PC-9 (cell line): Measurements from ENCODE around the gene TMEM200C.

ENCODE experiments used
- CTCF ChIP-seq: fragments of 200-600 bp; sonication (generic); conservative IDR thresholded peaks from 2 replicates; pipeline ENCODE4 v1.6.1; 2017; ENCODE audit warnings: mixed run types, antibody characterized with exemption, mild to moderate bottlenecking, moderate library complexity
- EZH2 ChIP-seq: fragments of 200-600 bp; sonication (generic); IDR thresholded peaks from 2 replicates; pipeline ENCODE4 v1.8.0; 2017; ENCODE audit warnings: antibody characterized with exemption, low read depth

DNA sequence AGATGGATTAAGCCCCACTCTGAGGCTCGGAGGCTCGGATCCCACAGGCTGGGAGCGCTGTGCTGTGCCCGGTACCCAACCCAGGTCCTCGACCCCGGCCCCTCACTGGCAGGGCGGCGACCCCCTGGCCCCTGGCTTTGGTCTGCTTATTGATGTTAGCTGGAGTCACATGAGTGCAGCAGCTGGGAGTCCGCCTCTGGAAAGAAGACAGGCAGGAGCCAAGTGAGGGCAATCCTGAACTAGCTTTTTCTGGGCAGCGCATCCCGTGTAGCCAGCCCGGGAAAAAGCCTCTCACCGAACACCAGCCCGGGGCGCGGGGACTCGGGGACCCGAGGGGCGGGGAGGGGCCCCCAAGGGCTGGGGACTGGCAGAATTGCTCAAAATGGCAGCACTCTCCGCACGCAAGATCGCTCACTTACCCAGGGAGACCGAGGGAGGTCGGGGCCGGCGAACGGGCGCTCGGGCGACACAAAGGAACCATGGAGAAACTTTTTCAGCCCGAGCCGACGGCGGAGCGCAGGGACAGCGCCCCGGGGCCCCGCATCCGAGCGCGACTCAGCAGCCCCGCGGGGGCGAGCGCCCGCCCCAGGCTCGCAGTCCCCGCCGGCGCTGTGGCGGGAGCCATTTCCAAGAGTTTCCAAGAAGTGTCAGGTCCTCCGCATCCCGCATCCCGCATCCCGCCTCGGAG is 567 bp downstream of the TMEM200C start:
- TF ChIP-seq EZH2: no peak
- TF ChIP-seq CTCF: no peak
